PFSK-1 (cell line): ENCODE measurements around the gene TBC1D9.

Experiments
- FOXP2 ChIP-seq: optimal IDR thresholded peaks from 2 replicates; pipeline ENCODE3; 2011; ENCODE audit warnings: borderline replicate concordance, control low read depth, inconsistent platforms; ENCODE audit not compliant: insufficient read depth; ENCODE audit errors: extremely low read length, extremely low read depth
- POLR2AphosphoS5 ChIP-seq: IDR thresholded peaks from 2 replicates; pipeline ENCODE4 v1.6.1; 2012; ENCODE audit warnings: low read depth, mild to moderate bottlenecking, control low read depth, low read length, moderate library complexity
- SIN3A ChIP-seq: IDR thresholded peaks from 2 replicates; pipeline ENCODE4 v1.6.1; 2012; ENCODE audit warnings: mild to moderate bottlenecking, low read length, moderate library complexity, borderline replicate concordance; ENCODE audit not compliant: insufficient read depth
- TAF1 ChIP-seq: IDR thresholded peaks from 2 replicates; pipeline ENCODE4 v1.6.1; 2012; ENCODE audit warnings: low read length, control low read depth, borderline replicate concordance; ENCODE audit not compliant: insufficient read depth
- TF ChIP-seq, protein P1 (sequence below), 2 experiments: IDR thresholded peaks; 2 replicates each; pipeline versions ENCODE4 v1.6.1 to v1.8.0; 2011 to 2012; ENCODE audit warnings: low read depth in 2 of 2, low read length in 2 of 2, control low read depth in 1 of 2, inconsistent platforms in 1 of 2, mild to moderate bottlenecking in 1 of 2, moderate library complexity in 1 of 2; ENCODE audit not compliant: insufficient read depth in 1 of 2

Gene TBC1D9

GRCh38 chr4:140717313-140717712 lies 38.9 kb downstream of the TBC1D9 start:
- no peak for TF ChIP-seq SIN3A
- TF ChIP-seq, protein P1, sequence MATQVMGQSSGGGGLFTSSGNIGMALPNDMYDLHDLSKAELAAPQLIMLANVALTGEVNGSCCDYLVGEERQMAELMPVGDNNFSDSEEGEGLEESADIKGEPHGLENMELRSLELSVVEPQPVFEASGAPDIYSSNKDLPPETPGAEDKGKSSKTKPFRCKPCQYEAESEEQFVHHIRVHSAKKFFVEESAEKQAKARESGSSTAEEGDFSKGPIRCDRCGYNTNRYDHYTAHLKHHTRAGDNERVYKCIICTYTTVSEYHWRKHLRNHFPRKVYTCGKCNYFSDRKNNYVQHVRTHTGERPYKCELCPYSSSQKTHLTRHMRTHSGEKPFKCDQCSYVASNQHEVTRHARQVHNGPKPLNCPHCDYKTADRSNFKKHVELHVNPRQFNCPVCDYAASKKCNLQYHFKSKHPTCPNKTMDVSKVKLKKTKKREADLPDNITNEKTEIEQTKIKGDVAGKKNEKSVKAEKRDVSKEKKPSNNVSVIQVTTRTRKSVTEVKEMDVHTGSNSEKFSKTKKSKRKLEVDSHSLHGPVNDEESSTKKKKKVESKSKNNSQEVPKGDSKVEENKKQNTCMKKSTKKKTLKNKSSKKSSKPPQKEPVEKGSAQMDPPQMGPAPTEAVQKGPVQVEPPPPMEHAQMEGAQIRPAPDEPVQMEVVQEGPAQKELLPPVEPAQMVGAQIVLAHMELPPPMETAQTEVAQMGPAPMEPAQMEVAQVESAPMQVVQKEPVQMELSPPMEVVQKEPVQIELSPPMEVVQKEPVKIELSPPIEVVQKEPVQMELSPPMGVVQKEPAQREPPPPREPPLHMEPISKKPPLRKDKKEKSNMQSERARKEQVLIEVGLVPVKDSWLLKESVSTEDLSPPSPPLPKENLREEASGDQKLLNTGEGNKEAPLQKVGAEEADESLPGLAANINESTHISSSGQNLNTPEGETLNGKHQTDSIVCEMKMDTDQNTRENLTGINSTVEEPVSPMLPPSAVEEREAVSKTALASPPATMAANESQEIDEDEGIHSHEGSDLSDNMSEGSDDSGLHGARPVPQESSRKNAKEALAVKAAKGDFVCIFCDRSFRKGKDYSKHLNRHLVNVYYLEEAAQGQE (IDR thresholded peaks at IDR 0.05; ENCODE audit: insufficient read depth in 1 of 2, low read depth in 2 of 2, low read length in 2 of 2): no peak
- TF ChIP-seq TAF1: no peak
- TF ChIP-seq FOXP2: no peak
- no peak for TF ChIP-seq POLR2AphosphoS5

DNA sequence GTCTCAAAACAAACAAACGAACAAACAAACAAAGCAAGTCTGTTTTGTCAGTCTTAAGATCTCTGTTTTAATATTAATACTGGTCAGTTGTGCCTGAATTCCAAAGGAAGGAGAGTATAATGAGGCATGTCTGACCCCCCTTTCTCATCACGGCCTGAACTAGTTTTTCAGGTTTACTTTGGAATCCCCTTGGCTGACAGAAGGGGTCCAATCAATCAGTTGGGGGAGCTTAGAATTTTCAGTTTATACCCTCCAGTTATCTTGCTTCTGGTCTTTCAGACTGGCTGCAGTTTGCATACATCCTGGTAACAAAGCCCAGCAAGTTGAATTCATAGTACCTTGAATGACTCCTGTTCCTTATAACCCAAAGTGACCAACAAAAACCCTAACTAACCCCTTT lies 41.1 kb downstream of the TBC1D9 start:
- TF ChIP-seq POLR2AphosphoS5: no peak
- no peak for TF ChIP-seq SIN3A
- TF ChIP-seq TAF1: no peak
- TF ChIP-seq, protein P1 (IDR thresholded peaks at IDR 0.05; ENCODE audit: insufficient read depth in 1 of 2, low read depth in 2 of 2, low read length in 2 of 2): no peak
- TF ChIP-seq FOXP2: no peak

GRCh38 chr4:140711910-140712309 lies 44.3 kb downstream of the TBC1D9 start:
- TF ChIP-seq TAF1 (no peak), POLR2AphosphoS5 (no peak), FOXP2 (no peak), SIN3A (no peak)
- TF ChIP-seq, protein P1 (IDR thresholded peaks at IDR 0.05; ENCODE audit: insufficient read depth in 1 of 2, low read depth in 2 of 2, low read length in 2 of 2): no peak

DNA sequence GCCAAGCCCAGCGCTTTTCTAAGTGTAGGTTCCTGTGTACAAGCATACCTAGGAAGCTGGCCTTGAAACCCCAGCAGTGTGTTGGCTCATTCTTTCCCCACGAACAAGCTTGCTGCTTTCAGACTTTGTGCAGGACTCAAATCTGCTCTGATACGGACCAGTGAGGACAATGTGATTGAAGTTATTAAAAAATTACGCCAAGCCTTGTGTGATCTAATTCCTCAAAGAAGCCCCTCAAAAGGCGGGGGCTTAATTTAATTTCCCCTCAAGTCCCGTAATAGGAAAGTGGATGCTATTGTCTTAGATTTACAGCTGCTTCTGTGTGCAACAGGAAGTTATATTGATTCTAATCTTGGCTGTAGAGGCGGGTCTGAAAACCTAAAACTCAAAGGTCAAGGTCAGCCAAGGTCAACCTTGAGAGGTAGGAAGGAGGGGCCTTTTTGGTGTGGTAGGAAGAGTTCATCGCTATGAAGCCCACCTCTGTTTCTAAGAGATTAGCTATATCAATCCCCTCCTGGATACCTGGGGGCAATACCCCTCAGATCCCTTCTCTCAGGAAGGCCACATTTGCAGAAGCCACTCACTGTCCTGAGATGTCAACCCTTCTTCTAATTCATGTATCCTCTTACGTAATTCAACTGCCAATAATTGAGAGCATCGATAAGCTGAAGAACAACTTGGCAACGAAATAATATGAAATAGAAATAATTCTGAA lies 45.1 kb downstream of the TBC1D9 start:
- TF ChIP-seq POLR2AphosphoS5: no peak
- TF ChIP-seq, protein P1 (IDR thresholded peaks at IDR 0.05; ENCODE audit: insufficient read depth in 1 of 2, low read depth in 2 of 2, low read length in 2 of 2): no peak
- TF ChIP-seq FOXP2: no peak
- no peak for TF ChIP-seq TAF1
- no peak for TF ChIP-seq SIN3A
